Caco-2 (cell line): ENCODE measurements around the gene MACO1. TPM values are rescaled to one million over a fixed set of nuclear protein-coding genes. Genes with fewer than 3 reads are reported as not detected.
"Not testable (repeated sequence)": the region's sequence is repeated elsewhere in the genome, so short reads cannot be mapped to it uniquely, and the experiment has no call there.

Source experiments
- BruUV-seq: library from RNA; stranded (reverse); fragments of 400-500 nt; replicated peaks from 2 replicates; lab custom pipeline; 2021; lab: Mats Ljungman, UMichigan
- CTCF ChIA-PET: fragments of 300-600 bp; sonication (Branson Sonifier 250); formaldehyde crosslinking; loops from one replicate; lab custom pipeline; 2022; ENCODE audit warnings: antibody characterized with exemption; lab: Charles Lee
- POLR2A ChIA-PET: fragments of 300-600 bp; sonication (Branson Sonifier 250); formaldehyde crosslinking; loops from one replicate; lab custom pipeline; 2022; ENCODE audit warnings: antibody characterized with exemption; lab: Charles Lee
- DNase-seq, 2 experiments: peaks; one replicate each; pipeline versions ENCODE4 v3.0.0 to v3.0.0-alpha.2; 2020 to 2022
- H3K27me3 ChIP-seq: replicated peaks from 2 replicates; pipeline ENCODE4 v1.6.0; 2011; ENCODE audit warnings: low read length; ENCODE audit not compliant: control insufficient read depth, insufficient read depth
- H3K36me3 ChIP-seq: 2 replicates; pipeline ENCODE4 v1.5.1; 2011; ENCODE audit warnings: low read length; ENCODE audit not compliant: control insufficient read depth, insufficient read depth
- H3K4me1 ChIP-seq: fragments of 250-450 bp; sonication (Bioruptor Pico); 2 replicates; pipeline ENCODE4 v1.5.1; 2020; ENCODE audit warnings: mild to moderate bottlenecking
- H3K4me3 ChIP-seq: 2 replicates; pipeline ENCODE4 v1.5.1; 2011; ENCODE audit warnings: low read depth, mild to moderate bottlenecking, control low read depth, low read length
- H3K9me3 ChIP-seq: fragments of 250-450 bp; sonication (Bioruptor Pico); 2 replicates; pipeline ENCODE4 v1.5.1; 2020; ENCODE audit warnings: mild to moderate bottlenecking, moderate library complexity
- H3K27ac Mint-ChIP-seq: one replicate; pipeline ENCODE4 v1.8.0; 2022; ENCODE audit warnings: mixed read lengths; ENCODE audit not compliant: unreplicated experiment
- H3K27me3 Mint-ChIP-seq: one replicate; pipeline ENCODE4 v1.8.0; 2022; ENCODE audit warnings: mixed read lengths; ENCODE audit not compliant: insufficient read depth, unreplicated experiment
- H3K36me3 Mint-ChIP-seq: one replicate; pipeline ENCODE4 v1.8.0; 2022; ENCODE audit warnings: mild to moderate bottlenecking, mixed read lengths; ENCODE audit not compliant: insufficient read depth, unreplicated experiment
- H3K4me1 Mint-ChIP-seq: one replicate; pipeline ENCODE4 v1.8.0; 2022; ENCODE audit warnings: low read depth, mixed read lengths; ENCODE audit not compliant: unreplicated experiment
- H3K4me3 Mint-ChIP-seq: one replicate; pipeline ENCODE4 v1.8.0; 2022; ENCODE audit warnings: mild to moderate bottlenecking, moderate library complexity, mixed read lengths; ENCODE audit not compliant: unreplicated experiment
- H3K9me3 Mint-ChIP-seq: one replicate; pipeline ENCODE4 v1.8.0; 2022; ENCODE audit warnings: mixed read lengths; ENCODE audit not compliant: unreplicated experiment
- CTCF ChIP-seq, 2 experiments: fragments of 200-600 bp in 1 of 2; IDR thresholded peaks; 1 replicate in 1 of 2; 2 replicates in 1 of 2; pipeline versions ENCODE4 v1.5.1 to v1.8.0; 2011 to 2022; ENCODE audit warnings: antibody characterized with exemption in 1 of 2, control low read depth in 1 of 2, inconsistent platforms in 1 of 2, low read depth in 1 of 2, low read length in 1 of 2, mild to moderate bottlenecking in 1 of 2, moderate library complexity in 1 of 2; ENCODE audit not compliant: insufficient read depth in 1 of 2, severe bottlenecking in 1 of 2, unreplicated experiment in 1 of 2
- intact Hi-C: fragments of 100-400 bp; cut with micrococcal nuclease; formaldehyde crosslinking; loops from one replicate; pipeline ENCODE4 v1.10.0; 2022; ENCODE audit not compliant: unreplicated experiment
- total RNA-seq: library from RNA; stranded (reverse); gene quantifications from 2 replicates; pipeline ENCODE4 v1.2.3, GENCODE V29; 2022

Gene MACO1
- total RNA-seq, 1 experiment from 2014 or later: 16.8 TPM

- Mint-ChIP-seq H3K9me3 (no peaks in the 10 kb centered on the region), H3K27me3 (no peaks in the 10 kb centered on the region), H3K4me1 (peaks cover 10% of the 10 kb centered on the region), H3K36me3 (no peaks in the 10 kb centered on the region), H3K4me3 (no peak overlapping the region), H3K27ac (no peak overlapping the region)
- intact Hi-C loops: loop anchor here (10.0 kb wide), 1 partner anchor 66 kb away; no protein-coding TSS in a partner anchor
- peaks cover 7% of the 10 kb centered on the region; the same call in 1 of the 2 replicates for H3K4me1 ChIP-seq
- ChIA-PET CTCF (no interaction called here), POLR2A (interaction anchor here (0.7 kb wide), 1 partner anchor 318 kb away, joined by 6 read pairs; no protein-coding TSS in a partner anchor)
- H3K36me3 ChIP-seq: no peaks in the 10 kb centered on the region
- DNase-seq: no peak
- no peaks in the 10 kb centered on the region for H3K9me3 ChIP-seq
- H3K27me3 ChIP-seq: no peaks in the 10 kb centered on the region
- no TSS peak for BruUV-seq
- TF ChIP-seq CTCF (IDR thresholded peaks at IDR 0.05; ENCODE audit: insufficient read depth in 1 of 2, low read depth in 1 of 2, low read length in 1 of 2, severe bottlenecking in 1 of 2, unreplicated experiment in 1 of 2): no peak
- no peak overlapping the region for H3K4me3 ChIP-seq
Measured at GRCh38 chr1:25439287-25439686, 8.6 kb downstream of the MACO1 start.

- Mint-ChIP-seq H3K4me1 (peaks cover 10% of the 10 kb centered on the region), H3K9me3 (no peaks in the 10 kb centered on the region), H3K27ac (no peak overlapping the region), H3K36me3 (no peaks in the 10 kb centered on the region), H3K4me3 (no peak overlapping the region), H3K27me3 (no peaks in the 10 kb centered on the region)
- no peak for DNase-seq
- H3K36me3 ChIP-seq: no peaks in the 10 kb centered on the region
- ChIA-PET POLR2A (no interaction called here), CTCF (interaction anchor here (0.6 kb wide), 1 partner anchor 30 kb away, joined by 6 read pairs; no protein-coding TSS in a partner anchor)
- intact Hi-C loops: loop anchor here (1.0 kb wide), 1 partner anchor 78 kb away; no protein-coding TSS in a partner anchor
- TF ChIP-seq CTCF (IDR thresholded peaks at IDR 0.05; ENCODE audit: insufficient read depth in 1 of 2, low read depth in 1 of 2, low read length in 1 of 2, severe bottlenecking in 1 of 2, unreplicated experiment in 1 of 2): no peak
- no peaks in the 10 kb centered on the region for H3K27me3 ChIP-seq
- no peaks in the 10 kb centered on the region for H3K9me3 ChIP-seq
- no TSS peak for BruUV-seq
- no peak overlapping the region for H3K4me3 ChIP-seq
- H3K4me1 ChIP-seq: peaks cover 7% of the 10 kb centered on the region; the same call in 1 of the 2 replicates
Measured at GRCh38 chr1:25442178-25442577, 11.5 kb downstream of the MACO1 start.

GRCh38 chr1:25443030-25443699, 12.5 kb downstream of the MACO1 start:
- H3K36me3 ChIP-seq: no peaks in the 10 kb centered on the region
- no peak overlapping the region for H3K27ac Mint-ChIP-seq
- intact Hi-C loops: no loop called here
- no peaks in the 10 kb centered on the region for H3K9me3 Mint-ChIP-seq
- CTCF ChIA-PET: no interaction called here
- H3K27me3 Mint-ChIP-seq: no peaks in the 10 kb centered on the region
- H3K27me3 ChIP-seq: no peaks in the 10 kb centered on the region
- no peak overlapping the region for H3K4me3 Mint-ChIP-seq
- H3K4me1 ChIP-seq: peaks cover 7% of the 10 kb centered on the region; the same call in 1 of the 2 replicates
- H3K4me1 Mint-ChIP-seq: peaks cover 10% of the 10 kb centered on the region
- no peaks in the 10 kb centered on the region for H3K9me3 ChIP-seq
- BruUV-seq: no TSS peak
- H3K4me3 ChIP-seq: no peak overlapping the region
- no peak for TF ChIP-seq CTCF (IDR thresholded peaks at IDR 0.05; ENCODE audit: insufficient read depth in 1 of 2, low read depth in 1 of 2, low read length in 1 of 2, severe bottlenecking in 1 of 2, unreplicated experiment in 1 of 2)
- DNase-seq: no peak
- POLR2A ChIA-PET: no interaction called here
- H3K36me3 Mint-ChIP-seq: no peaks in the 10 kb centered on the region

- peaks cover 10% of the 10 kb centered on the region for H3K4me1 Mint-ChIP-seq
- H3K36me3 ChIP-seq, H3K36me3 Mint-ChIP-seq, H3K4me3 ChIP-seq, H3K9me3 ChIP-seq, H3K4me1 ChIP-seq, H3K27me3 Mint-ChIP-seq, POLR2A ChIA-PET, intact Hi-C loops, H3K27ac Mint-ChIP-seq, H3K9me3 Mint-ChIP-seq, DNase-seq, BruUV-seq, H3K4me3 Mint-ChIP-seq, CTCF ChIA-PET, H3K27me3 ChIP-seq: not testable (repeated sequence)
Measured at GRCh38 chr1:25444604-25445003, 13.9 kb downstream of the MACO1 start.
